Calu3 (cell line): ENCODE data around the gene SHROOM4. TPM values are rescaled to one million over a fixed set of nuclear protein-coding genes. Genes with fewer than 3 reads are reported as not detected.

ENCODE experiments used
- BruUV-seq: library from RNA; stranded (reverse); fragments of 400-500 nt; replicated peaks from 2 replicates; lab custom pipeline; 2021; lab: Mats Ljungman, UMichigan
- CTCF ChIA-PET: fragments of 300-600 bp; sonication (Branson Sonifier 250); formaldehyde crosslinking; loops from one replicate; lab custom pipeline; 2022; ENCODE audit warnings: antibody characterized with exemption; lab: Charles Lee
- DNase-seq: peaks from one replicate; pipeline ENCODE4 v3.0.0; 2022
- H3K27ac Mint-ChIP-seq: one replicate; pipeline ENCODE4 v1.8.0; 2022; ENCODE audit warnings: mixed read lengths; ENCODE audit not compliant: unreplicated experiment
- H3K27me3 Mint-ChIP-seq: one replicate; pipeline ENCODE4 v1.8.0; 2022; ENCODE audit warnings: mixed read lengths; ENCODE audit not compliant: unreplicated experiment
- H3K36me3 Mint-ChIP-seq: one replicate; pipeline ENCODE4 v1.8.0; 2022; ENCODE audit warnings: mild to moderate bottlenecking, moderate library complexity, mixed read lengths; ENCODE audit not compliant: insufficient read depth, unreplicated experiment
- H3K4me1 Mint-ChIP-seq: one replicate; pipeline ENCODE4 v1.8.0; 2022; ENCODE audit warnings: mild to moderate bottlenecking, low read depth, mixed read lengths; ENCODE audit not compliant: unreplicated experiment
- H3K4me3 Mint-ChIP-seq: one replicate; pipeline ENCODE4 v1.8.0; 2022; ENCODE audit warnings: mild to moderate bottlenecking, low read depth, moderate library complexity, mixed read lengths; ENCODE audit not compliant: unreplicated experiment
- H3K9me3 Mint-ChIP-seq: one replicate; pipeline ENCODE4 v1.8.0; 2022; ENCODE audit warnings: low read depth, mixed read lengths; ENCODE audit not compliant: unreplicated experiment
- intact Hi-C: fragments of 100-400 bp; cut with micrococcal nuclease; formaldehyde crosslinking; loops from one replicate; pipeline ENCODE4 v1.10.0; 2022; ENCODE audit not compliant: unreplicated experiment
- total RNA-seq: library from RNA; stranded (reverse); gene quantifications from 2 replicates; pipeline ENCODE4 v1.2.3, GENCODE V29; 2022
- TF ChIP-seq, protein P1 (sequence below): fragments of 200-600 bp; IDR thresholded peaks from one replicate; pipeline ENCODE4 v1.8.0; 2022; ENCODE audit warnings: antibody characterized with exemption; ENCODE audit not compliant: unreplicated experiment

Gene SHROOM4
- total RNA-seq, 1 experiment from 2014 or later: 3.2 TPM

- CTCF ChIA-PET: interaction anchor here (1.0 kb wide), 2 partner anchors 66 to 156 kb away, joined by 3 to 4 read pairs; partner anchors contain the start of gene SHROOM4
- H3K36me3 Mint-ChIP-seq: no peaks in the 10 kb centered on the region
- TF ChIP-seq, protein P1, sequence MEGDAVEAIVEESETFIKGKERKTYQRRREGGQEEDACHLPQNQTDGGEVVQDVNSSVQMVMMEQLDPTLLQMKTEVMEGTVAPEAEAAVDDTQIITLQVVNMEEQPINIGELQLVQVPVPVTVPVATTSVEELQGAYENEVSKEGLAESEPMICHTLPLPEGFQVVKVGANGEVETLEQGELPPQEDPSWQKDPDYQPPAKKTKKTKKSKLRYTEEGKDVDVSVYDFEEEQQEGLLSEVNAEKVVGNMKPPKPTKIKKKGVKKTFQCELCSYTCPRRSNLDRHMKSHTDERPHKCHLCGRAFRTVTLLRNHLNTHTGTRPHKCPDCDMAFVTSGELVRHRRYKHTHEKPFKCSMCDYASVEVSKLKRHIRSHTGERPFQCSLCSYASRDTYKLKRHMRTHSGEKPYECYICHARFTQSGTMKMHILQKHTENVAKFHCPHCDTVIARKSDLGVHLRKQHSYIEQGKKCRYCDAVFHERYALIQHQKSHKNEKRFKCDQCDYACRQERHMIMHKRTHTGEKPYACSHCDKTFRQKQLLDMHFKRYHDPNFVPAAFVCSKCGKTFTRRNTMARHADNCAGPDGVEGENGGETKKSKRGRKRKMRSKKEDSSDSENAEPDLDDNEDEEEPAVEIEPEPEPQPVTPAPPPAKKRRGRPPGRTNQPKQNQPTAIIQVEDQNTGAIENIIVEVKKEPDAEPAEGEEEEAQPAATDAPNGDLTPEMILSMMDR: peak; percentile 70
- DNase-seq: peak; percentile 43
- H3K4me1 Mint-ChIP-seq: no peaks in the 10 kb centered on the region
- H3K9me3 Mint-ChIP-seq: no peaks in the 10 kb centered on the region
- H3K4me3 Mint-ChIP-seq: no peak overlapping the region
- H3K27me3 Mint-ChIP-seq: no peaks in the 10 kb centered on the region
- no TSS peak for BruUV-seq
- intact Hi-C loops: loop anchor here (1.0 to 5.0 kb wide), 4 partner anchors 56 to 175 kb away; no protein-coding TSS in a partner anchor
- no peak overlapping the region for H3K27ac Mint-ChIP-seq
These were observed 66.5 kb downstream of the SHROOM4 start for GRCh38 chrX:50747471-50747900.

DNA sequence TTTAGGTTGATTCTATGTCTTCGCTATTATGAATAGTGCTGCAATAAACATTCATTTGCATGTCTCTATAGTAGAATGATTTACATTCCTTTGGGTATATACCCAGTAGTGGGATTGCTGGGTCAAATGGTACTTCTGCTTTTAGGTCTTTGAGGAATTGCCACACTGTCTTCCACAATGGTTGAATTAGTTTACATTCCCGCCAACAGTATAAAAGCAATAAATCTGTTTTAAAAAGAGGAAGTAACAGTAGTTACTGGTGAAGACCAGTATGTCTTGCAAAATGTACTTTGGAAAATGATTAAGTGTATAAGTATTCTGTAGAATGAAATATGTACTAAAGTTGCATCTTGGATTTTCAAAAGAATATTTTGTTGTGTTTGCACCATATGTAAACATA, 77.3 kb downstream of the SHROOM4 start:
- Mint-ChIP-seq H3K27ac (no peak overlapping the region), H3K9me3 (no peaks in the 10 kb centered on the region), H3K4me3 (no peak overlapping the region), H3K27me3 (no peaks in the 10 kb centered on the region), H3K4me1 (no peaks in the 10 kb centered on the region), H3K36me3 (no peaks in the 10 kb centered on the region)
- CTCF ChIA-PET: no interaction called here
- no TSS peak for BruUV-seq
- no peak for DNase-seq
- TF ChIP-seq, protein P1: no peak
- intact Hi-C loops: no loop called here

- BruUV-seq: no TSS peak
- no peaks in the 10 kb centered on the region for H3K9me3 Mint-ChIP-seq
- H3K27ac Mint-ChIP-seq: no peak overlapping the region
- H3K27me3 Mint-ChIP-seq: no peaks in the 10 kb centered on the region
- intact Hi-C loops: no loop called here
- peaks cover 24% of the 10 kb centered on the region for H3K4me1 Mint-ChIP-seq
- H3K4me3 Mint-ChIP-seq: no peak overlapping the region
- H3K36me3 Mint-ChIP-seq: peaks cover 7% of the 10 kb centered on the region
- DNase-seq: no peak
- TF ChIP-seq, protein P1: no peak
- CTCF ChIA-PET: no interaction called here
These were observed 87.7 kb downstream of the SHROOM4 start for GRCh38 chrX:50726296-50726695.

DNA sequence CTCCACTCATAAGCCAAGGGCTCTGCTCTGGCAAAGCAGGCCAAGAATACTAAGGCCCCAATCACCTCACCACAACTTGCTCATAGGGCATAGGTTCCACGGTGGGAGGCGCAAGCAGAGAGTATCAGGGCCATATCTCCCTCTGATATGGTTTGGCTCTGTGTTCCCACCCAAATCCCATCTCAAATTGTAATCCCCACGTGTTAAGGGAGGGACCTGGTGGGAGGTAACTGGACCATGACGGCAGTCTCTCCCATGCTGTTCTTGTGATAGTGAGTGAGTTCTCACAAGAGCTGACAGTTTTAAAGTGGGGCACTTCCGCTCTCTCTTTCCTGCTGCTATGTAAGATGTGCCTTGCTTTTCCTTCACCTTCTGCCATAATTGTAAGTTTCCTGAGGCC, 88.7 kb downstream of the SHROOM4 start:
- TF ChIP-seq, protein P1: no peak
- no TSS peak for BruUV-seq
- CTCF ChIA-PET: interaction anchor here (0.6 kb wide), 1 partner anchor 153 kb away, joined by 3 read pairs; no protein-coding TSS in a partner anchor
- no peak overlapping the region for H3K27ac Mint-ChIP-seq
- no peak overlapping the region for H3K4me3 Mint-ChIP-seq
- H3K9me3 Mint-ChIP-seq: no peaks in the 10 kb centered on the region
- no peaks in the 10 kb centered on the region for H3K27me3 Mint-ChIP-seq
- peaks cover 7% of the 10 kb centered on the region for H3K36me3 Mint-ChIP-seq
- no peak for DNase-seq
- intact Hi-C loops: loop anchor here (1.0 kb wide), 1 partner anchor 28 kb away; no protein-coding TSS in a partner anchor
- H3K4me1 Mint-ChIP-seq: peaks cover 24% of the 10 kb centered on the region
